HepG2 (cell line): ENCODE measurements around the gene B3GALT5.

ENCODE experiments used
- CTCF ChIP-seq: sonication (generic); formaldehyde crosslinking; IDR thresholded peaks from 2 replicates; pipeline ENCODE4 v1.5.0; 2020; ENCODE audit warnings: mild to moderate bottlenecking, missing genetic modification reagents, moderate library complexity
- KDM5A ChIP-seq: fragments of 200-600 bp; sonication (generic); IDR thresholded peaks from 2 replicates; pipeline ENCODE4 v1.7.0; 2018; ENCODE audit warnings: antibody characterized with exemption, mild to moderate bottlenecking, low read length, borderline replicate concordance
- SIN3A ChIP-seq: IDR thresholded peaks from 2 replicates; pipeline ENCODE4 v1.6.1; 2011; ENCODE audit warnings: low read depth, mild to moderate bottlenecking, control low read depth, low read length, borderline replicate concordance
- YEATS4 ChIP-seq: sonication (generic); formaldehyde crosslinking; IDR thresholded peaks from 2 replicates; pipeline ENCODE4 v1.4.0; 2020; ENCODE audit warnings: missing genetic modification reagents, borderline replicate concordance
- YY1 ChIP-seq: IDR thresholded peaks from 2 replicates; pipeline ENCODE4 v1.6.1; 2011; ENCODE audit warnings: low read length, low read depth, moderate library complexity, mild to moderate bottlenecking; ENCODE audit not compliant: insufficient read depth, insufficient replicate concordance
- ZNF121 ChIP-seq: sonication (generic); formaldehyde crosslinking; IDR thresholded peaks from 2 replicates; pipeline ENCODE4 v1.5.0; 2020; ENCODE audit warnings: mild to moderate bottlenecking, missing genetic modification reagents
- ZNF746 ChIP-seq: sonication (generic); formaldehyde crosslinking; IDR thresholded peaks from 2 replicates; pipeline ENCODE4 v1.8.0; 2022; ENCODE audit warnings: mild to moderate bottlenecking, missing genetic modification reagents
- ZNF83 ChIP-seq: sonication (generic); formaldehyde crosslinking; IDR thresholded peaks from 2 replicates; pipeline ENCODE4 v1.4.0; 2020; ENCODE audit warnings: missing genetic modification reagents, mild to moderate bottlenecking, borderline replicate concordance

GRCh38 chr21:39669976-39670661 is 57.4 kb downstream of the B3GALT5 start:
- TF ChIP-seq YEATS4 (CRISPR knock-in tag) = no peak
- TF ChIP-seq CTCF (CRISPR knock-in tag) = no peak
- TF ChIP-seq ZNF83 (CRISPR knock-in tag) = no peak
- TF ChIP-seq ZNF746 (CRISPR knock-in tag) = no peak
- no peak for TF ChIP-seq KDM5A
- TF ChIP-seq SIN3A = no peak
- TF ChIP-seq YY1 = no peak
- TF ChIP-seq ZNF121 = no peak
